SK-N-SH (cell line): ENCODE data around the gene TSPAN3. TPM values are rescaled to one million over a fixed set of nuclear protein-coding genes. Genes with fewer than 3 reads are reported as not detected.

Experiments
- CTCF ChIA-PET: fragments of 300-600, 350-600 bp; formaldehyde crosslinking; extraction: SDS; loops from one replicate; lab custom pipeline; 2021; lab: Yijun Ruan, JAX
- POLR2A ChIA-PET: fragments of 350-600 bp; sonication (Branson Sonifier 250); formaldehyde crosslinking; extraction: SDS; loops from one replicate; lab custom pipeline; 2020; ENCODE audit warnings: antibody characterized with exemption, inconsistent platforms; lab: Yijun Ruan, JAX
- DNase-seq: peaks from one replicate; pipeline ENCODE4 v3.0.0; 2012
- H2AFZ ChIP-seq: fragments of 200-600 bp; sonication (generic); 2 replicates; pipeline ENCODE4 v1.8.1; 2016; ENCODE audit warnings: antibody characterized with exemption, mild to moderate bottlenecking, low read depth
- H3F3A ChIP-seq: fragments of 200-600 bp; sonication (generic); replicated peaks from 2 replicates; pipeline ENCODE3; 2016; ENCODE audit warnings: antibody characterized with exemption, mild to moderate bottlenecking; ENCODE audit not compliant: insufficient read depth
- H3K27ac ChIP-seq, 2 experiments: fragments of 200-500 bp in 1 of 2; fragments of 200-600 bp in 1 of 2; sonication (Bioruptor generic) in 1 of 2; sonication (generic), shearing (Covaris generic) in 1 of 2; 2 replicates each; pipeline versions ENCODE4 v1.5.1 to v1.6.1; 2014 to 2016; ENCODE audit warnings: low read depth in 2 of 2, inconsistent platforms in 1 of 2, low read length in 1 of 2, mild to moderate bottlenecking in 1 of 2, mixed read lengths in 1 of 2
- H3K27me3 ChIP-seq: fragments of 200-600 bp; sonication (generic), shearing (Covaris generic); 2 replicates; pipeline ENCODE4 v1.6.1; 2016; ENCODE audit warnings: mixed run types; ENCODE audit not compliant: insufficient read depth
- H3K36me3 ChIP-seq, 2 experiments: fragments of 200-500 bp in 1 of 2; fragments of 200-600 bp in 1 of 2; sonication (Bioruptor generic) in 1 of 2; sonication (generic) in 1 of 2; replicated peaks in 1 of 2; 2 replicates each; pipeline versions ENCODE3 to v1.5.1; 2014 to 2016; ENCODE audit warnings: low read length in 1 of 2, mild to moderate bottlenecking in 1 of 2; ENCODE audit not compliant: insufficient read depth in 2 of 2, control insufficient read depth in 1 of 2
- H3K4me1 ChIP-seq, 2 experiments: fragments of 200-500 bp in 1 of 2; fragments of 200-600 bp in 1 of 2; sonication (Bioruptor generic) in 1 of 2; sonication (generic), shearing (Covaris generic) in 1 of 2; 2 replicates each; pipeline versions ENCODE4 v1.5.1 to v1.6.1; 2014 to 2016; ENCODE audit warnings: low read depth in 1 of 2, low read length in 1 of 2, mixed run types in 1 of 2; ENCODE audit not compliant: insufficient read depth in 2 of 2, control insufficient read depth in 1 of 2
- H3K4me2 ChIP-seq: fragments of 200-600 bp; sonication (generic), shearing (Covaris generic); 2 replicates; pipeline ENCODE4 v1.6.1; 2017; ENCODE audit warnings: mixed run types
- H3K4me3 ChIP-seq, 2 experiments: fragments of 200-500 bp in 1 of 2; fragments of 200-600 bp in 1 of 2; sonication (Bioruptor generic) in 1 of 2; sonication (generic), shearing (Covaris generic) in 1 of 2; 2 replicates each; pipeline versions ENCODE4 v1.5.1 to v1.8.1; 2014 to 2016; ENCODE audit warnings: low read depth in 2 of 2, inconsistent platforms in 1 of 2, low read length in 1 of 2, mild to moderate bottlenecking in 1 of 2, mixed read lengths in 1 of 2, moderate library complexity in 1 of 2
- H3K79me2 ChIP-seq: fragments of 200-600 bp; sonication (generic); 2 replicates; pipeline ENCODE4 v1.8.1; 2017; ENCODE audit warnings: mild to moderate bottlenecking; ENCODE audit not compliant: insufficient read depth
- H3K9ac ChIP-seq: fragments of 200-600 bp; sonication (generic); 2 replicates; pipeline ENCODE4 v1.6.1; 2017; ENCODE audit warnings: mixed run types
- H3K9me2 ChIP-seq: fragments of 200-600 bp; sonication (generic); 2 replicates; pipeline ENCODE4 v1.6.1; 2017; ENCODE audit warnings: mixed run types
- H3K9me3 ChIP-seq: fragments of 200-600 bp; sonication (generic); 2 replicates; pipeline ENCODE4 v1.6.1; 2017; ENCODE audit warnings: mixed run types, mild to moderate bottlenecking, moderate library complexity
- H4K20me1 ChIP-seq: fragments of 200-600 bp; sonication (generic); 2 replicates; pipeline ENCODE4 v1.6.1; 2017; ENCODE audit warnings: mild to moderate bottlenecking, mixed run types; ENCODE audit not compliant: insufficient read depth
- CHD2 ChIP-seq: fragments of 150-350 bp; IDR thresholded peaks from 2 replicates; pipeline ENCODE4 v1.6.1; 2018; ENCODE audit warnings: low read length; ENCODE audit not compliant: partially characterized antibody
- ELF1 ChIP-seq: IDR thresholded peaks from 2 replicates; pipeline ENCODE4 v1.4.0; 2012
- EZH2phosphoT487 ChIP-seq: fragments of 200-600 bp; sonication (generic); IDR thresholded peaks from 2 replicates; pipeline ENCODE4 v1.6.1; 2017; ENCODE audit warnings: low read depth, mixed run types, mild to moderate bottlenecking, antibody characterized with exemption, moderate library complexity, borderline replicate concordance
- FOSL2 ChIP-seq: IDR thresholded peaks from 2 replicates; pipeline ENCODE4 v1.4.0; 2012; ENCODE audit warnings: low read depth, mild to moderate bottlenecking, moderate library complexity, borderline replicate concordance
- FOXJ3 ChIP-seq: sonication (generic); formaldehyde crosslinking; IDR thresholded peaks from 2 replicates; pipeline ENCODE4 v1.5.1; 2020; ENCODE audit warnings: mild to moderate bottlenecking, missing genetic modification reagents
- FOXM1 ChIP-seq: IDR thresholded peaks from 2 replicates; pipeline ENCODE4 v1.4.0; 2012; ENCODE audit warnings: low read depth, mild to moderate bottlenecking
- JUND ChIP-seq: IDR thresholded peaks from 2 replicates; pipeline ENCODE4 v1.4.0; 2012
- MXI1 ChIP-seq: IDR thresholded peaks from 2 replicates; pipeline ENCODE4 v1.6.1; 2012; ENCODE audit warnings: mild to moderate bottlenecking, low read depth, low read length, improper control_type of control experiment
- NFIC ChIP-seq: IDR thresholded peaks from 2 replicates; pipeline ENCODE4 v1.4.0; 2012; ENCODE audit warnings: borderline replicate concordance
- NRF1 ChIP-seq: IDR thresholded peaks from 2 replicates; pipeline ENCODE4 v1.6.1; 2012; ENCODE audit warnings: low read depth, mild to moderate bottlenecking, low read length
- RFX5 ChIP-seq: IDR thresholded peaks from 2 replicates; pipeline ENCODE4 v1.6.1; 2012; ENCODE audit warnings: mild to moderate bottlenecking, improper control_type of control experiment, low read length
- RXRA ChIP-seq: IDR thresholded peaks from 2 replicates; pipeline ENCODE4 v1.4.0; 2012; ENCODE audit warnings: low read depth, mild to moderate bottlenecking, borderline replicate concordance
- SIN3A ChIP-seq: IDR thresholded peaks from 2 replicates; pipeline ENCODE4 v1.6.1; 2012; ENCODE audit warnings: low read depth, mild to moderate bottlenecking, low read length, moderate library complexity, borderline replicate concordance
- TEAD4 ChIP-seq: IDR thresholded peaks from 2 replicates; pipeline ENCODE4 v1.4.0; 2012; ENCODE audit warnings: mild to moderate bottlenecking, borderline replicate concordance; ENCODE audit not compliant: insufficient read depth
- WGBS: methylation state at CpG from one replicate; pipeline ENCODE4 v1.1.6; 2017; ENCODE audit warnings: low lambda C conversion rate; 5-methylcytosine and 5-hydroxymethylcytosine counted together
- polyA plus RNA-seq, 3 experiments: library from polyadenylated mRNA; depleted of rRNA; stranded (reverse); fragments of >200 nt; gene quantifications; 2 replicates each; pipeline ENCODE4 v1.2.3, GENCODE V29; 2012
- TF ChIP-seq, protein P1 (sequence below): fragments of 150-350 bp; IDR thresholded peaks from 2 replicates; pipeline ENCODE4 v1.6.1; 2016; ENCODE audit warnings: mild to moderate bottlenecking, low read depth, low read length
- TF ChIP-seq, protein P2 (sequence below): fragments of 150-350 bp; IDR thresholded peaks from 2 replicates; pipeline ENCODE4 v1.6.1; 2017; ENCODE audit warnings: antibody characterized with exemption, low read length, low read depth, borderline replicate concordance
- TF ChIP-seq, protein P3 (sequence below): IDR thresholded peaks from 2 replicates; pipeline ENCODE4 v1.4.0; 2012; ENCODE audit warnings: low read depth, borderline replicate concordance
- TF ChIP-seq, protein P4 (sequence below): IDR thresholded peaks from 2 replicates; pipeline ENCODE4 v1.4.0; 2012; ENCODE audit warnings: low read depth

Gene TSPAN3
- polyA plus RNA-seq, 1 of the 3 experiments (the other 2 are of a cell fraction), result 409 TPM

DNA sequence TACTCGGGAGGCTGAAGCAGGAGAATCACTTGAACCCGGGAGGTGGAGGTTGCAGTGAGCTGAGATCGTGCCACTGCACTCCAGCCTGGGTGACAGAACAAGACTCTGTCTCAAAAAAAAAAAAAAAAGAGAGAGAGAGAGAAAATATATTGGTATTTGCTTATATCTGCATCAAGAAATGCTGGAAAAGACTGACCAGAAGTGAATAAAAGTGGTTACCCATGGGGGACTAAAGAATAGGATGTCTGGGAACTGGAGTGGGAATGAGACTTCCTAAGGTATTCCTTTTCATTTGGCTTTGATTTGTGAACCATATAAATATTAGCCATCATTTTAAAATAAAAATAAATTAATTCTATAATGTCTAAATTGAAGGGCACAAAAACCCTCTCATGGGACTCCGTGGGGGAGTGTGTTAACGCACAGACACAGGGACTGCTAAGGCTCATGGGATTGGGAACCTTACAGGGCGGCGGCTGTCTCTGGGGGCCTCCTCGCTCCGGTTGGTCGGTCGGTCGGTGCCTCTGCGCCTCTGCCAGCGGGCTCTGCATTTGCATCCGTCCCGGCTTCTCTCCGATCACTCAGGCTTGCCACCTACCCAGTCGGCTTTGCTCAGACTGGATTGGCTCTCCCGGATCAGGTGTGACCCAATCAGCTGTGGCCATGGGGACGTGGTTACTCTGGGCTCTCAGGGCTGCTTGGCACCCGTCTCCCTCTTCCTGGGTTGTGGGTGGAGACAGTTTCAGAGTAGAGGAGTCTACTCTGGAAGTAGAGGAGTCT is 12.7 kb upstream of the TSPAN3 start:
- no peak overlapping the region for H3K4me3 ChIP-seq
- H3K9me3 ChIP-seq, result no peaks in the 10 kb centered on the region
- no peak overlapping the region for H3K27ac ChIP-seq
- no peaks in the 10 kb centered on the region for H3K79me2 ChIP-seq
- no peaks in the 10 kb centered on the region; a peak in 1 of 4 replicates for H3K4me1 ChIP-seq
- no peak overlapping the region for H3K4me2 ChIP-seq
- ChIA-PET POLR2A (no interaction called here), CTCF (no interaction called here)
- peak; percentile 79 for DNase-seq
- WGBS, result 69% methylated on average over 19 of the region's 21 CpGs
- TF ChIP-seq FOXM1, result no peak
- TF ChIP-seq RFX5, result peak; percentile 56; the same call in 1 of the 2 replicates
- H4K20me1 ChIP-seq, result no peaks in the 10 kb centered on the region
- no peaks in the 10 kb centered on the region for H3K27me3 ChIP-seq
- H3K9ac ChIP-seq, result no peak overlapping the region
- no peak overlapping the region for H2AFZ ChIP-seq
- no peaks in the 10 kb centered on the region for H3K36me3 ChIP-seq
- no peaks in the 10 kb centered on the region for H3K9me2 ChIP-seq
- H3F3A ChIP-seq, result no peaks in the 10 kb centered on the region

DNA sequence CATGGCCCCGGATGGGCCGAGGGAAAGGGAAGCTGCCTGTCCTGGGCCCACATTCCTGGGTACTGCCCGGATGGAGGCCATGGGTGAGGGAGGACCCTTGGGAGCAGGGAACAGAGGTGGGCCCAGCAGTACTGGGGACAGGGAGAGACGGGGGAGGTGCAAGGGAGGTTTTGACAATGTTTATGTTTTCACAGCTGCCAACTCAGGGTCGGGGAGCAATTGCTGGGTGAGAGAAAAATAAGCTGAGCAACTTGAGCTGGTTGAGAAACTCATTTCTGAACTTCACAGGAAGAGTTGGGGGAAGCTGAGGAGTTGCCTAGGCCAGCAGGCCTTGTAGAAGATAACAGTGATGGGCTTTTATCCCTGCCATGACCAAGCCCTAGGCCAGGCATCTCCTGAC is 11.1 kb upstream of the TSPAN3 start:
- POLR2A ChIA-PET, result no interaction called here
- no peak for TF ChIP-seq JUND
- no peak for TF ChIP-seq ELF1
- TF ChIP-seq, protein P1, sequence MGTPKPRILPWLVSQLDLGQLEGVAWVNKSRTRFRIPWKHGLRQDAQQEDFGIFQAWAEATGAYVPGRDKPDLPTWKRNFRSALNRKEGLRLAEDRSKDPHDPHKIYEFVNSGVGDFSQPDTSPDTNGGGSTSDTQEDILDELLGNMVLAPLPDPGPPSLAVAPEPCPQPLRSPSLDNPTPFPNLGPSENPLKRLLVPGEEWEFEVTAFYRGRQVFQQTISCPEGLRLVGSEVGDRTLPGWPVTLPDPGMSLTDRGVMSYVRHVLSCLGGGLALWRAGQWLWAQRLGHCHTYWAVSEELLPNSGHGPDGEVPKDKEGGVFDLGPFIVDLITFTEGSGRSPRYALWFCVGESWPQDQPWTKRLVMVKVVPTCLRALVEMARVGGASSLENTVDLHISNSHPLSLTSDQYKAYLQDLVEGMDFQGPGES, result no peak
- no peak for TF ChIP-seq MXI1
- TF ChIP-seq SIN3A, result no peak
- TF ChIP-seq RXRA, result no peak
- TF ChIP-seq NFIC, result no peak
- no peak for TF ChIP-seq TEAD4
- TF ChIP-seq NRF1, result no peak
- TF ChIP-seq, protein P2, sequence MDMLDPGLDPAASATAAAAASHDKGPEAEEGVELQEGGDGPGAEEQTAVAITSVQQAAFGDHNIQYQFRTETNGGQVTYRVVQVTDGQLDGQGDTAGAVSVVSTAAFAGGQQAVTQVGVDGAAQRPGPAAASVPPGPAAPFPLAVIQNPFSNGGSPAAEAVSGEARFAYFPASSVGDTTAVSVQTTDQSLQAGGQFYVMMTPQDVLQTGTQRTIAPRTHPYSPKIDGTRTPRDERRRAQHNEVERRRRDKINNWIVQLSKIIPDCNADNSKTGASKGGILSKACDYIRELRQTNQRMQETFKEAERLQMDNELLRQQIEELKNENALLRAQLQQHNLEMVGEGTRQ, result no peak
- TF ChIP-seq, protein P3, sequence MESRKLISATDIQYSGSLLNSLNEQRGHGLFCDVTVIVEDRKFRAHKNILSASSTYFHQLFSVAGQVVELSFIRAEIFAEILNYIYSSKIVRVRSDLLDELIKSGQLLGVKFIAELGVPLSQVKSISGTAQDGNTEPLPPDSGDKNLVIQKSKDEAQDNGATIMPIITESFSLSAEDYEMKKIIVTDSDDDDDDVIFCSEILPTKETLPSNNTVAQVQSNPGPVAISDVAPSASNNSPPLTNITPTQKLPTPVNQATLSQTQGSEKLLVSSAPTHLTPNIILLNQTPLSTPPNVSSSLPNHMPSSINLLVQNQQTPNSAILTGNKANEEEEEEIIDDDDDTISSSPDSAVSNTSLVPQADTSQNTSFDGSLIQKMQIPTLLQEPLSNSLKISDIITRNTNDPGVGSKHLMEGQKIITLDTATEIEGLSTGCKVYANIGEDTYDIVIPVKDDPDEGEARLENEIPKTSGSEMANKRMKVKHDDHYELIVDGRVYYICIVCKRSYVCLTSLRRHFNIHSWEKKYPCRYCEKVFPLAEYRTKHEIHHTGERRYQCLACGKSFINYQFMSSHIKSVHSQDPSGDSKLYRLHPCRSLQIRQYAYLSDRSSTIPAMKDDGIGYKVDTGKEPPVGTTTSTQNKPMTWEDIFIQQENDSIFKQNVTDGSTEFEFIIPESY, result no peak
- no peak for TF ChIP-seq CHD2
- TF ChIP-seq EZH2phosphoT487, result no peak
- no peak for TF ChIP-seq FOXM1
- no peak for TF ChIP-seq FOSL2
- TF ChIP-seq, protein P4, sequence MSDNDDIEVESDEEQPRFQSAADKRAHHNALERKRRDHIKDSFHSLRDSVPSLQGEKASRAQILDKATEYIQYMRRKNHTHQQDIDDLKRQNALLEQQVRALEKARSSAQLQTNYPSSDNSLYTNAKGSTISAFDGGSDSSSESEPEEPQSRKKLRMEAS, result no peak
- TF ChIP-seq FOXJ3 (CRISPR knock-in tag), result no peak
- no peak overlapping the region for H3K4me2 ChIP-seq
- no peaks in the 10 kb centered on the region; a peak in 1 of 4 replicates for H3K4me1 ChIP-seq
- no peak overlapping the region for H2AFZ ChIP-seq
- H3K9me3 ChIP-seq, result no peaks in the 10 kb centered on the region
- H4K20me1 ChIP-seq, result no peaks in the 10 kb centered on the region
- H3K4me3 ChIP-seq, result no peak overlapping the region
- no peaks in the 10 kb centered on the region for H3K9me2 ChIP-seq
- H3K27me3 ChIP-seq, result no peaks in the 10 kb centered on the region
- CTCF ChIA-PET, result no interaction called here
- H3K27ac ChIP-seq, result no peak overlapping the region
- WGBS, result 72% methylated on average over 4 of the region's 5 CpGs
- H3K36me3 ChIP-seq, result no peaks in the 10 kb centered on the region
- no peaks in the 10 kb centered on the region for H3K79me2 ChIP-seq
- no peak overlapping the region for H3K9ac ChIP-seq
- no peak for DNase-seq
- no peaks in the 10 kb centered on the region for H3F3A ChIP-seq
